Measurements from ENCODE around the gene ZBTB8OS.
"Not testable (repeated sequence)": the region's sequence is repeated elsewhere in the genome, so short reads cannot be mapped to it uniquely, and the experiment has no call there.

Gene ZBTB8OS

GRCh38 chr1:32650248-32650751 is at the start of gene ZBTB8OS:
TSS of gene ZBTB8OS (minus strand) at chr1:32650550. CDS start at chr1:32650529, 21 bp downstream.
- TF ChIP-seq, protein P1, sequence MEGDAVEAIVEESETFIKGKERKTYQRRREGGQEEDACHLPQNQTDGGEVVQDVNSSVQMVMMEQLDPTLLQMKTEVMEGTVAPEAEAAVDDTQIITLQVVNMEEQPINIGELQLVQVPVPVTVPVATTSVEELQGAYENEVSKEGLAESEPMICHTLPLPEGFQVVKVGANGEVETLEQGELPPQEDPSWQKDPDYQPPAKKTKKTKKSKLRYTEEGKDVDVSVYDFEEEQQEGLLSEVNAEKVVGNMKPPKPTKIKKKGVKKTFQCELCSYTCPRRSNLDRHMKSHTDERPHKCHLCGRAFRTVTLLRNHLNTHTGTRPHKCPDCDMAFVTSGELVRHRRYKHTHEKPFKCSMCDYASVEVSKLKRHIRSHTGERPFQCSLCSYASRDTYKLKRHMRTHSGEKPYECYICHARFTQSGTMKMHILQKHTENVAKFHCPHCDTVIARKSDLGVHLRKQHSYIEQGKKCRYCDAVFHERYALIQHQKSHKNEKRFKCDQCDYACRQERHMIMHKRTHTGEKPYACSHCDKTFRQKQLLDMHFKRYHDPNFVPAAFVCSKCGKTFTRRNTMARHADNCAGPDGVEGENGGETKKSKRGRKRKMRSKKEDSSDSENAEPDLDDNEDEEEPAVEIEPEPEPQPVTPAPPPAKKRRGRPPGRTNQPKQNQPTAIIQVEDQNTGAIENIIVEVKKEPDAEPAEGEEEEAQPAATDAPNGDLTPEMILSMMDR (conservative IDR thresholded peaks at IDR 0.05; ENCODE audit: low read depth, low read length), result no peak
- peak within 1 kb of the TSS; percentile 88 for H3K4me3 ChIP-seq (ENCODE audit: low read depth, low read length)
- DNase-seq (ENCODE audit: low read depth), result peak; percentile 95

GRCh38 chr1:32696996-32697395 is 46.6 kb upstream of the ZBTB8OS start:
- not testable (repeated sequence) for H3K4me3 ChIP-seq (ENCODE audit: low read depth, low read length)

GRCh38 chr1:32696041-32696440 is 45.7 kb upstream of the ZBTB8OS start:
- TF ChIP-seq, protein P1 (conservative IDR thresholded peaks at IDR 0.05; ENCODE audit: low read depth, low read length), result no peak
- no peak overlapping the region for H3K4me3 ChIP-seq (ENCODE audit: low read depth, low read length)
- no peak for DNase-seq (ENCODE audit: low read depth)

More at GRCh38 chr1:32696996-32697395, 46.6 kb upstream of the ZBTB8OS start:
- not testable (repeated sequence) for DNase-seq (ENCODE audit: low read depth)

- no peak overlapping the region for H3K4me3 ChIP-seq (ENCODE audit: low read depth, low read length)
- peak; percentile 60 for DNase-seq (ENCODE audit: low read depth)
- TF ChIP-seq, protein P1 (conservative IDR thresholded peaks at IDR 0.05; ENCODE audit: low read depth, low read length), result no peak
These were observed 45.0 kb upstream of the ZBTB8OS start for GRCh38 chr1:32695098-32695904.

DNA sequence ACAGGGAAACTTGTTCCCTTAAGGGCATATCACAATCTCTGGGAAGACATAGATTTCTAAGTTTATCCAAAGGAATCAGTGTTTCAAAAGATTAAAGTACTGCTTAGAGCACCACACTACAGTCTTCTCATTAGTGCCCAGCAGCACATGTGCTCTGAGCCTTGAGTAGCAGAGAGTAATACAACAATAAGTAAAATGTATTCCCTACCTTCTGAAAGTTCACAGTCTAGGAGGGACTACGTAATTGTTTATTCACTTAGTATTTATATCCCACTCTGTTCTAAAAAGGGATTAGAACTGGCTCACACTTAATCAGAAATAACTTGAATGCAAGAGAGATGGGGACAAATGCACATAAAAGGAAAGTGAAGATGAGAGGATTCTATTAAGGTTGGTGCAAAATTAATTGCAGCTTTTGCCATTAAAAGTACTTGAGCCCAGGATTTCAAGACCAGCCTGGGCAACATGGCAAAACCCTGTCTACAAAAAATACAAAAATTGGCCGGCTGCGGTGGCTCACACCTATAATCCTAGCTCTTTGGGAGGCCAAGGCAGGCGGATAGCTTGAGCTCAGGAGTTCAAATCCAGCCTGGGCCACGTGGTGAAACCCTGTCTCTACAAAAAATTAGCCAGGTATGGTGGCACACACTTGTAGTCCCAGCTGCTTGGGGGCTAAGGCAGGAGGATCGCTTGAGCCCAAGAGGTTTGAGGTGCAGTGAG is 43.3 kb upstream of the ZBTB8OS start:
- TF ChIP-seq, protein P1 (conservative IDR thresholded peaks at IDR 0.05; ENCODE audit: low read depth, low read length), result no peak
- H3K4me3 ChIP-seq (ENCODE audit: low read depth, low read length), result no peak overlapping the region

DNA sequence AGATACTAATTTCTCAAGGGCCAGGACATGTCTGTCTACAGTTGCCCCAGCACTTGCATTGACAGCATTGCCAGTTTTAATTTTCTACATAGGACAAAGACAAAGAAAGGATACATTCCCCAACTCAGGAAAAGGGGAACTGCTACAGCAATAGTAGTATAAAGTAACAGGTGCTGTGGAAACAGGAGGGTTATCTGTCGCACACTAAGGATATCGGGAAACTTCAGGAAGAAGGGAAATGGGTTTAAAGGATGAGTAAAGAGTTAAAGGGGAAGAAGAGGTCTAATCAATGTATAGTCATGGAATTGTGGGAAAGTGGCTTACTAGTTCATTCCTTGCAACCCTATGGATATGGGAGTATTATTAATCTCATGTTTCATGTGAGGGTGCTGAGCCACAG is 36.0 kb upstream of the ZBTB8OS start:
- no peak overlapping the region for H3K4me3 ChIP-seq (ENCODE audit: low read depth, low read length)
- no peak for DNase-seq (ENCODE audit: low read depth)
- TF ChIP-seq, protein P1 (conservative IDR thresholded peaks at IDR 0.05; ENCODE audit: low read depth, low read length), result no peak

More for the DNA sequence above, 43.3 kb upstream of the ZBTB8OS start:
- no peak for DNase-seq (ENCODE audit: low read depth)

DNA sequence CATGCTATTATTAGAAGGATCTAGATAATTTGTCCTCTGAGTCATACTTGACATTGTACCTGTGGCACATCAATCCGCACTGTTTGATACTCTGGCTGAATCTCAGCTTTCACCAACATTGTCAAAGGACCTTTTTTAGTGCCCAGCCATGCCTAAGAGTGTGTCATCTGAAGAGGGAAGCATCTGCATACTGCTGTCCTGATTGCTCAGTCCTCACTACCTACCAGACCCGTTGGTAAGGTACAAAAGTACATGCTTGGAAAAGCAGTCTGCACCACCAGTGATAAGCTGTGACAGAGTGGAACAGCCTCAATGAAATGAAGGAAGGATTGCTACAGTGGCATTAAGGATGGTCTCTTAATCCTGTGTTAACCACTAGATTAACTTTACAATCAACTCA is 35.1 kb upstream of the ZBTB8OS start:
- no peak for DNase-seq (ENCODE audit: low read depth)
- TF ChIP-seq, protein P1 (conservative IDR thresholded peaks at IDR 0.05; ENCODE audit: low read depth, low read length), result no peak
- H3K4me3 ChIP-seq (ENCODE audit: low read depth, low read length), result no peak overlapping the region
